PFSK-1 (cell line): ENCODE measurements around the gene DSG1. TPM values are rescaled to one million over a fixed set of nuclear protein-coding genes. Genes with fewer than 3 reads are reported as not detected.

Experiments used
- FOXP2 ChIP-seq: optimal IDR thresholded peaks from 2 replicates; pipeline ENCODE3; 2011; ENCODE audit warnings: borderline replicate concordance, control low read depth, inconsistent platforms; ENCODE audit not compliant: insufficient read depth; ENCODE audit errors: extremely low read length, extremely low read depth
- POLR2AphosphoS5 ChIP-seq: IDR thresholded peaks from 2 replicates; pipeline ENCODE4 v1.6.1; 2012; ENCODE audit warnings: low read depth, mild to moderate bottlenecking, control low read depth, low read length, moderate library complexity
- REST ChIP-seq, 2 experiments: IDR thresholded peaks; 2 replicates each; pipeline versions ENCODE4 v1.6.1 to v1.8.0; 2011 to 2012; ENCODE audit warnings: low read depth in 2 of 2, low read length in 2 of 2, control low read depth in 1 of 2, inconsistent platforms in 1 of 2, mild to moderate bottlenecking in 1 of 2, moderate library complexity in 1 of 2; ENCODE audit not compliant: insufficient read depth in 1 of 2
- SIN3A ChIP-seq: IDR thresholded peaks from 2 replicates; pipeline ENCODE4 v1.6.1; 2012; ENCODE audit warnings: mild to moderate bottlenecking, low read length, moderate library complexity, borderline replicate concordance; ENCODE audit not compliant: insufficient read depth
- TAF1 ChIP-seq: IDR thresholded peaks from 2 replicates; pipeline ENCODE4 v1.6.1; 2012; ENCODE audit warnings: low read length, control low read depth, borderline replicate concordance; ENCODE audit not compliant: insufficient read depth
- polyA plus RNA-seq: library from polyadenylated mRNA; unstranded; fragments of >200 nt; gene quantifications from one replicate; pipeline ENCODE4 v1.2.1, GENCODE V29; 2012; ENCODE audit warnings: low read depth, missing spikeins; ENCODE audit not compliant: insufficient read length

DSG1 gene
- polyA plus RNA-seq, result not detected

GRCh38 chr18:31317860-31318259 lies at the start of gene DSG1:
DSG1 (plus strand) TSS chr18:31318160; CDS start chr18:31318301, 141 bp downstream.
- TF ChIP-seq REST (IDR thresholded peaks at IDR 0.05; ENCODE audit: insufficient read depth in 1 of 2, low read depth in 2 of 2, low read length in 2 of 2) (no peak), TAF1 (no peak), FOXP2 (no peak), SIN3A (no peak), POLR2AphosphoS5 (no peak)

- 0 out of 2 replicates have a peak, but pooled peaks have one; percentile 21 for TF ChIP-seq SIN3A
- no peak for TF ChIP-seq TAF1
Observed at GRCh38 chr18:31268985-31269406, 49.0 kb upstream of the DSG1 start.

GRCh38 chr18:31269566-31269965 lies 48.4 kb upstream of the DSG1 start:
- TF ChIP-seq FOXP2 (no peak), POLR2AphosphoS5 (no peak)

- no peak for TF ChIP-seq REST (IDR thresholded peaks at IDR 0.05; ENCODE audit: insufficient read depth in 1 of 2, low read depth in 2 of 2, low read length in 2 of 2)
- no peak for TF ChIP-seq POLR2AphosphoS5
- no peak for TF ChIP-seq TAF1
- no peak for TF ChIP-seq SIN3A
- no peak for TF ChIP-seq FOXP2
Observed at GRCh38 chr18:31270578-31270977, 47.4 kb upstream of the DSG1 start.

GRCh38 chr18:31273812-31274527 lies 44.0 kb upstream of the DSG1 start:
- TF ChIP-seq TAF1, result no peak
- no peak for TF ChIP-seq FOXP2
- TF ChIP-seq REST (IDR thresholded peaks at IDR 0.05; ENCODE audit: insufficient read depth in 1 of 2, low read depth in 2 of 2, low read length in 2 of 2), result no peak
- TF ChIP-seq SIN3A, result no peak
- no peak for TF ChIP-seq POLR2AphosphoS5

GRCh38 chr18:31274931-31275330 lies 43.0 kb upstream of the DSG1 start:
- TF ChIP-seq POLR2AphosphoS5, result no peak
- no peak for TF ChIP-seq FOXP2
- no peak for TF ChIP-seq SIN3A
- no peak for TF ChIP-seq REST (IDR thresholded peaks at IDR 0.05; ENCODE audit: insufficient read depth in 1 of 2, low read depth in 2 of 2, low read length in 2 of 2)
- TF ChIP-seq TAF1, result no peak
